ENCODE results near the gene APOBEC3B.
"Not testable (repeated sequence)": the region's sequence is repeated elsewhere in the genome, so short reads cannot be mapped to it uniquely, and the experiment has no call there.

APOBEC3B gene

GRCh38 chr22:38952281-38952993 lies 29.7 kb upstream of the APOBEC3B start:
- no peak for DNase-seq

GRCh38 chr22:38953091-38953490 lies 29.1 kb upstream of the APOBEC3B start:
- DNase-seq = no peak

- DNase-seq = peak; percentile 54 to 67
These were observed 28.4 kb upstream of the APOBEC3B start for GRCh38 chr22:38953577-38954413.

- no peak for DNase-seq
These were observed 27.6 kb upstream of the APOBEC3B start for GRCh38 chr22:38954414-38955043.

- no peak for DNase-seq
These were observed 26.8 kb upstream of the APOBEC3B start for GRCh38 chr22:38955250-38955905.

- no peak for DNase-seq
These were observed 26.2 kb upstream of the APOBEC3B start for GRCh38 chr22:38955926-38956325.

- no peak for DNase-seq
These were observed 25.6 kb upstream of the APOBEC3B start for GRCh38 chr22:38956551-38956950.

- no peak for DNase-seq
These were observed 24.9 kb upstream of the APOBEC3B start, which contains the start of gene APOBEC3A for GRCh38 chr22:38957046-38957770. APOBEC3A (plus strand) TSS chr22:38957609; CDS start chr22:38957692, 83 bp downstream.

GRCh38 chr22:38957808-38958650 lies 24.1 kb upstream of the APOBEC3B start:
- DNase-seq = no peak

GRCh38 chr22:38958651-38958943 lies 23.6 kb upstream of the APOBEC3B start:
- not testable (repeated sequence) for DNase-seq

GRCh38 chr22:38959590-38959989 lies 22.6 kb upstream of the APOBEC3B start:
- DNase-seq = no peak

GRCh38 chr22:38960673-38961072 lies 21.5 kb upstream of the APOBEC3B start:
- not testable (repeated sequence) for DNase-seq

- DNase-seq = not testable (repeated sequence)
These were observed 18.8 kb upstream of the APOBEC3B start for GRCh38 chr22:38963291-38963738.

GRCh38 chr22:38963872-38964271 lies 18.3 kb upstream of the APOBEC3B start:
- no peak for DNase-seq

GRCh38 chr22:38964306-38964705 lies 17.8 kb upstream of the APOBEC3B start:
- DNase-seq = no peak

- DNase-seq = no peak
These were observed 17.2 kb upstream of the APOBEC3B start for GRCh38 chr22:38964989-38965388.

- DNase-seq = no peak
These were observed 16.4 kb upstream of the APOBEC3B start for GRCh38 chr22:38965614-38966379.

- DNase-seq = no peak
These were observed 15.8 kb upstream of the APOBEC3B start for GRCh38 chr22:38966380-38966702.

GRCh38 chr22:38966942-38967341 lies 15.2 kb upstream of the APOBEC3B start:
- DNase-seq = no peak
